Peyer's patch (tissue), 4 donors: ENCODE measurements around the gene WBP4. TPM values are rescaled to one million over a fixed set of nuclear protein-coding genes. Genes with fewer than 3 reads are reported as not detected.
A peak's percentile ranks its signal among the peaks of the same experiment; 100 is the strongest.
"Not testable (repeated sequence)": the region's sequence is repeated elsewhere in the genome, so short reads cannot be mapped to it uniquely, and the experiment has no call there.

Experiments used
- DNase-seq, 3 donors: peaks; one replicate each; pipeline ENCODE4 v3.0.0-alpha.2; 2017 to 2019
- H3K27ac ChIP-seq, 4 donors: fragments of 200-600 bp; sonication (generic); one replicate each; pipeline ENCODE4 v1.5.1; 2016 to 2019
- H3K27me3 ChIP-seq, 2 donors: fragments of 200-600 bp; sonication (generic); one replicate each; pipeline ENCODE4 v1.5.1; 2019
- H3K36me3 ChIP-seq, 3 donors: fragments of 200-600 bp; sonication (generic); one replicate each; pipeline ENCODE4 v1.5.1; 2016 to 2019
- H3K4me1 ChIP-seq, 4 donors: fragments of 200-600 bp; sonication (generic); one replicate each; pipeline ENCODE4 v1.5.1; 2016 to 2019
- H3K4me3 ChIP-seq, 4 donors: fragments of 200-600 bp; sonication (generic); 1 replicate in 3 of 4; 2 replicates in 1 of 4; pipeline ENCODE4 v1.5.1; 2016 to 2019; ENCODE audit warnings: mild to moderate bottlenecking in 1 of 4
- H3K9me3 ChIP-seq, 4 donors: fragments of 200-600 bp; sonication (generic); one replicate each; pipeline ENCODE4 v1.5.1; 2016 to 2019; ENCODE audit warnings: mild to moderate bottlenecking in 1 of 4
- POLR2A ChIP-seq, 2 donors: fragments of 450-650 bp; IDR thresholded peaks; one replicate each; pipeline ENCODE4 v1.5.1; 2017; ENCODE audit warnings: antibody characterized with exemption in 2 of 2, mild to moderate bottlenecking in 2 of 2, moderate library complexity in 2 of 2
- total RNA-seq, 4 donors: library from RNA; depleted of rRNA; stranded (reverse); fragments of >200 nt; gene quantifications; one replicate each; pipeline ENCODE4 v1.1.0, GENCODE V29; 2016
- TF ChIP-seq, protein P1 (sequence below), 6 experiments: fragments of 450-650 bp in 4 of 6; fragments of 200-600 bp in 2 of 6; sonication (generic) in 1 of 6; IDR thresholded peaks; one replicate each; pipeline ENCODE4 v1.5.1; 2017 to 2019; ENCODE audit warnings: antibody characterized with exemption in 6 of 6, mild to moderate bottlenecking in 3 of 6, moderate library complexity in 1 of 6

Gene WBP4
- total RNA-seq, 4 donors from 2014 or later, result 8.4 to 13.2 (median 8.6) TPM

DNA sequence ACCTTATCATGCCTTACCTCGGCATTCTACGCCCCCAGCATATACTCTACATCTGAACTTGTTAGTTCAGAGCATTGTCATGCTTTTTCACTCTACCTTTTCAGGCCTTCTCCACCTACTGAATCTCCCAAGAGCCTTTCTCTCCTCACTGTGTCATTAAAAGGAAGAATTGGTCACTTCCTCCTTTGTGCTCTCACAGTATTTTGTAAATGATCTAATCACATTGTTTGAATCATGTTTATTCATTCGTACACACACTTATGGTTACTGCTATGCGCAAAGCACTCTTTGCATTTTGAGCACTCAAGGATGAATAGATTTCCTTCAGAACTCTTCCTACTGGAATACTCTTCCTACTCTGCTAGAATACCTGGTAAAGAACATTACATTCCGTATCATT is 26.4 kb upstream of the WBP4 start:
- TF ChIP-seq, protein P1, sequence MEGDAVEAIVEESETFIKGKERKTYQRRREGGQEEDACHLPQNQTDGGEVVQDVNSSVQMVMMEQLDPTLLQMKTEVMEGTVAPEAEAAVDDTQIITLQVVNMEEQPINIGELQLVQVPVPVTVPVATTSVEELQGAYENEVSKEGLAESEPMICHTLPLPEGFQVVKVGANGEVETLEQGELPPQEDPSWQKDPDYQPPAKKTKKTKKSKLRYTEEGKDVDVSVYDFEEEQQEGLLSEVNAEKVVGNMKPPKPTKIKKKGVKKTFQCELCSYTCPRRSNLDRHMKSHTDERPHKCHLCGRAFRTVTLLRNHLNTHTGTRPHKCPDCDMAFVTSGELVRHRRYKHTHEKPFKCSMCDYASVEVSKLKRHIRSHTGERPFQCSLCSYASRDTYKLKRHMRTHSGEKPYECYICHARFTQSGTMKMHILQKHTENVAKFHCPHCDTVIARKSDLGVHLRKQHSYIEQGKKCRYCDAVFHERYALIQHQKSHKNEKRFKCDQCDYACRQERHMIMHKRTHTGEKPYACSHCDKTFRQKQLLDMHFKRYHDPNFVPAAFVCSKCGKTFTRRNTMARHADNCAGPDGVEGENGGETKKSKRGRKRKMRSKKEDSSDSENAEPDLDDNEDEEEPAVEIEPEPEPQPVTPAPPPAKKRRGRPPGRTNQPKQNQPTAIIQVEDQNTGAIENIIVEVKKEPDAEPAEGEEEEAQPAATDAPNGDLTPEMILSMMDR (IDR thresholded peaks at IDR 0.05), result no peak
- no peak for TF ChIP-seq POLR2A (IDR thresholded peaks at IDR 0.05)
- Histone ChIP-seq H3K27me3 (no peaks in the 10 kb centered on the region), H3K27ac (no peak overlapping the region)

DNA sequence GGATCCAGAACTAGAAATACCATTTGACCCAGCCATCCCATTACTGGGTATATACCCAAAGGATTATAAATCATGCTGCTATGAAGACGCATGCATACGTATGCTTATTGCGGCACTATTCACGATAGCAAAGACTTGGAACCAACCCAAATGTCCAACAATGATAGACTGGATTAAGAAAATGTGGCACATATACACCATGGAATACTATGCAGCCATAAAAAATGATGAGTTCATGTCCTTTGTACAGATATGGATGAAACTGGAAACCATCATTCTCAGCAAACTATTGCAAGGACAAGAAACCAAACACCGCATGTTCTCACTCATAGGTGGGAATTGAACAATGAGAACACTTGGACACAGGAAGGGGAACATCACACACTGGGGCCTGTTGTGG is 24.8 kb upstream of the WBP4 start:
- H3K9me3 ChIP-seq, H3K4me1 ChIP-seq: not testable (repeated sequence)

More for the DNA sequence above, 26.4 kb upstream of the WBP4 start:
- Histone ChIP-seq H3K36me3 (no peaks in the 10 kb centered on the region), H3K4me3 (no peak overlapping the region), H3K4me1 (peaks cover 0 to 7% (median 0%) of the 10 kb centered on the region in 4 donors), H3K9me3 (no peaks in the 10 kb centered on the region)
- DNase-seq, result no peak

DNA sequence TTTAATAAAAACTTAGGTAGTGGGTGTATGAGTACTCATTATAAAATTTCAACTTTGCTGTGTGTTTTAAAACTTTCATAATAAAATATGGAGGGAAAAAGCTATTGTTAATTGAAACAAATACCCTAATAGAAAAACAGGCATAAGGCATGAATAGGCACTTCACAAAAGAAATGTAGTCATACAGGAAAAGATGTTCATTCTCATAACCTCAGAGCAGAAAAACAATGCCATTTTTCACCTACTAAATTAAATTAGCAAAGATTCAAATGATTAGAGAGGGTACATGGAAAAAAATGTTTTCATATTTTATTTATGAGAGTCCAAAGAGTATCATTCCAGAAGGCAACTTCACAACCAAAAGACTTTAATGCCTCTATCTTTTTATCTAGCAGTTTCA is 21.6 kb upstream of the WBP4 start:
- TF ChIP-seq, protein P1 (IDR thresholded peaks at IDR 0.05), result no peak
- no peak for TF ChIP-seq POLR2A (IDR thresholded peaks at IDR 0.05)
- no peak overlapping the region for H3K27ac ChIP-seq
- H3K4me3 ChIP-seq, result no peak overlapping the region

More for the DNA sequence above, 24.8 kb upstream of the WBP4 start:
- not testable (repeated sequence) for H3K36me3 ChIP-seq, H3K27me3 ChIP-seq, H3K27ac ChIP-seq, H3K4me3 ChIP-seq, DNase-seq

DNA sequence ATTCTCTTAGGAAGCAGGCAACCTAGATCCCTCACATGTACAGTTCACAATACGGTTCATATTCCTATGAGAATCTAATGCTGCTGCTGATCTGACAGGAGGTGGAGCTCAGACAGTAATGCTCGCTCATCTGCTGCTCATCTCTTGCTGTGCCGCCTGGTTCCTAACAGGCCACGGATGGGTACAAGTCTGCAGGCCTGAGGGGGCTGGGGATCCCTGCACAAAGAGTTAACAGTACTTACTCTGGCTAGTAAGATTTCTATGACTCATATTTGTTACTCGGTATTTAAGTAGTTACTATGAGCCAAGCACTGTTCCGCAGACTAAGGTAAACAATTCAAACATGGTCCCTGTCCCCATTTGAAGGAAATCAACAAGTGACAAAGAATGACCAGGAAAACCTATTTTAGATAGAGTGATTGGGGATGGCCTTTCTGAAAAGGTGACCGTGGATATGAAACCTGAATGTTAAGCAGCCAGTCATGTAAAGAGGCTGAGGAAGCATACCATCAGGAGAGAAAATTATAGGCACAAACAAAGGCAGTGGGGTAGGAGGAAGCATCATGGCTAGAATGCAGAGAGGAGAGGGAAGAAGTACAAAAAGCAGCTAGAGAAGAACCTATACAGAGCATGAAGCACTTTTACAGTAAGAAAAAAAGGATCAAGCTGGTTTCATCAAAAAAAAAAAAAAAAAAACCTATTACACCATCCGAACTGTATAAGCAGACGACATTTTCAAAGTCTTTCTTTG is 20.6 kb upstream of the WBP4 start:
- no peaks in the 10 kb centered on the region for H3K9me3 ChIP-seq
- H3K4me3 ChIP-seq, result no peak overlapping the region
- no peak for DNase-seq
- peak overlapping the region in 1 of 4 donors; percentile 5 for H3K27ac ChIP-seq
- H3K4me1 ChIP-seq, result no peaks in the 10 kb centered on the region
- no peaks in the 10 kb centered on the region for H3K36me3 ChIP-seq
- no peak for TF ChIP-seq POLR2A (IDR thresholded peaks at IDR 0.05)
- TF ChIP-seq, protein P1 (IDR thresholded peaks at IDR 0.05), result no peak
- no peaks in the 10 kb centered on the region for H3K27me3 ChIP-seq

More for the DNA sequence above, 21.6 kb upstream of the WBP4 start:
- no peak for DNase-seq
- Histone ChIP-seq H3K36me3 (no peaks in the 10 kb centered on the region), H3K9me3 (no peaks in the 10 kb centered on the region), H3K27me3 (no peaks in the 10 kb centered on the region), H3K4me1 (peaks cover 0 to 7% (median 0%) of the 10 kb centered on the region in 4 donors)

DNA sequence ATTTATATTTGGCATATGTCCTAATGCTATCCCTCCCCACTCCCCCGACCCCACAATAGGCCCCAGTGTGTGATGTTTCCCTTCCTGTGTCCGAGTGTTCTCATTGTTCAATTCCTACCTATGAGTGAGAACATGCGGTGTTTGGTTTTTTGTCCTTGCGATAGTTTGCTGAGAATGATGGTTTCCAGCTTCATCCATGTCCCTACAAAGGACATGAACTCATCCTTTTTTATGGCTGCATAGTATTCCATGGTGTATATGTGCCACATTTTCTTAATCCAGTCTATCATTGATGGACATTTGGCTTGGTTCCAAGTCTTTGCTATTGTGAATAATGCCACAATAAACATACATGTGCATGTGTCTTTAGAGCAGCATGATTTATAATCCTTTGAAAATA is 18.9 kb upstream of the WBP4 start:
- not testable (repeated sequence) for H3K27me3 ChIP-seq, H3K27ac ChIP-seq

DNA sequence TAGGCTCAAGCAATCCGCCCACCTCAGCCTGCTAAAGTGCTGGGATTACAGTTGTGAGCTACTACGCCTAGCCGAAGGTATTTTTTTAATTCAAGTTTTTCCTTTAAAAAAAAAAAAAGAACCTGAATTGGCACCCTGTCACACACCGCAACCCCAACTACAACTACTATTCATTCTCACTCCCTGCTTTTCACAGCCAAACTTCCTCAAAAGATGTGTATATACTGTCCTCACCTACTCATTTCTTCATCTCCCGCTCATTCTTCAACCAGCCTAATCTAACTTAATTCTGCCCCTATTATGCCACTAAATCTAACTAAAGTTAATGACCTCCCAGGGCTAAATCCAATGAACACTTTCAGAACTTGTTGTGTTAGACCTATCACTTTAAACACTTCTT is 12.7 kb upstream of the WBP4 start:
- H3K4me1 ChIP-seq, result peaks cover 0 to 14% (median 0%) of the 10 kb centered on the region in 4 donors
- H3K27ac ChIP-seq, result no peak overlapping the region
- DNase-seq, result no peak
- H3K36me3 ChIP-seq, result peaks cover 0 to 14% (median 0%) of the 10 kb centered on the region in 3 donors
- no peak overlapping the region for H3K4me3 ChIP-seq
- H3K9me3 ChIP-seq, result peaks cover 0 to 3% (median 0%) of the 10 kb centered on the region in 4 donors
- TF ChIP-seq, protein P1 (IDR thresholded peaks at IDR 0.05), result no peak
- TF ChIP-seq POLR2A (IDR thresholded peaks at IDR 0.05), result no peak
- H3K27me3 ChIP-seq, result no peaks in the 10 kb centered on the region

More for the DNA sequence above, 18.9 kb upstream of the WBP4 start:
- H3K9me3 ChIP-seq, H3K4me1 ChIP-seq, H3K4me3 ChIP-seq, DNase-seq, H3K36me3 ChIP-seq: not testable (repeated sequence)
